B cell (primary cell): ENCODE data around the gene LYRM9. TPM values are rescaled to one million over a fixed set of nuclear protein-coding genes. Genes with fewer than 3 reads are reported as not detected.
"Not testable (repeated sequence)": the region's sequence is repeated elsewhere in the genome, so short reads cannot be mapped to it uniquely, and the experiment has no call there.

Experiments
- ATAC-seq: fragments of 200-7000 bp; cut with Tn5 transposase; one replicate; pipeline ENCODE4 v1.10.0; 2021; ENCODE audit warnings: low read depth, mild to moderate bottlenecking, moderate number of reproducible peaks, moderate library complexity
- CTCF ChIA-PET: fragments of 350-600 bp; sonication (Branson Sonifier 250); formaldehyde crosslinking; loops from one replicate; lab custom pipeline; 2021; ENCODE audit warnings: antibody characterized with exemption, inconsistent platforms; lab: Charles Lee
- POLR2A ChIA-PET: fragments of 350-600 bp; sonication (Branson Sonifier 250); formaldehyde crosslinking; loops from one replicate; lab custom pipeline; 2021; ENCODE audit warnings: antibody characterized with exemption; lab: Charles Lee
- DNase-seq: peaks from one replicate; pipeline ENCODE4 v3.0.0; 2013
- H2AFZ ChIP-seq: 2 replicates; pipeline ENCODE4 v1.6.1; 2012; ENCODE audit warnings: mild to moderate bottlenecking, low read depth, low read length; ENCODE audit not compliant: insufficient read depth, poor library complexity, severe bottlenecking
- H3K27ac ChIP-seq, 2 donors: 1 replicate in 1 of 2; 2 replicates in 1 of 2; pipeline ENCODE4 v1.5.1; 2012 to 2013; ENCODE audit warnings: low read length in 2 of 2, mild to moderate bottlenecking in 2 of 2, moderate library complexity in 1 of 2
- H3K27me3 ChIP-seq, 4 experiments: fragments of 200-600 bp in 1 of 4; sonication (generic) in 1 of 4; replicated peaks in 1 of 4; 1 replicate in 2 of 4; 2 replicates in 2 of 4; pipeline versions ENCODE4 v1.6.1 to v1.7.0; 2013 to 2016; ENCODE audit warnings: low read length in 3 of 4, mild to moderate bottlenecking in 2 of 4, mixed read lengths in 1 of 4, moderate library complexity in 1 of 4; ENCODE audit not compliant: insufficient read depth in 4 of 4, control insufficient read depth in 3 of 4; ENCODE audit errors: control extremely low read depth in 1 of 4
- H3K36me3 ChIP-seq, 2 experiments: replicated peaks in 1 of 2; 1 replicate in 1 of 2; 2 replicates in 1 of 2; pipeline versions ENCODE4 v1.6.1 to v1.7.1; 2013; ENCODE audit warnings: low read length in 1 of 2; ENCODE audit not compliant: insufficient read depth in 2 of 2, control insufficient read depth in 1 of 2; ENCODE audit errors: control extremely low read depth in 1 of 2, extremely low read depth in 1 of 2
- H3K4me1 ChIP-seq, 2 donors: fragments of 200-600 bp in 1 of 2; sonication (generic) in 1 of 2; 1 replicate in 1 of 2; 2 replicates in 1 of 2; pipeline versions ENCODE4 v1.5.1 to v1.6.1; 2013 to 2017; ENCODE audit warnings: low read length in 2 of 2; ENCODE audit not compliant: control insufficient read depth in 2 of 2, insufficient read depth in 2 of 2
- H3K4me2 ChIP-seq: replicated peaks from 2 replicates; pipeline ENCODE3; 2012; ENCODE audit warnings: mild to moderate bottlenecking, low read depth, low read length; ENCODE audit not compliant: poor library complexity, severe bottlenecking
- H3K4me3 ChIP-seq, 5 experiments: fragments of 200-600 bp in 1 of 5; sonication (generic) in 1 of 5; 1 replicate in 3 of 5; 2 replicates in 2 of 5; pipeline versions ENCODE4 v1.5.1 to v1.7.0; 2011 to 2016; ENCODE audit warnings: low read length in 4 of 5, mild to moderate bottlenecking in 4 of 5, low read depth in 2 of 5, control low read depth in 1 of 5, moderate library complexity in 1 of 5; ENCODE audit not compliant: insufficient read depth in 1 of 5; ENCODE audit errors: control extremely low read depth in 1 of 5, extremely low read depth in 1 of 5
- H3K79me2 ChIP-seq: fragments of 200-600 bp; sonication (generic); one replicate; pipeline ENCODE4 v1.6.0; 2016; ENCODE audit warnings: low read length; ENCODE audit not compliant: control insufficient read depth, insufficient read depth
- H3K9ac ChIP-seq: fragments of 200-600 bp; sonication (generic); 2 replicates; pipeline ENCODE4 v1.6.1; 2017; ENCODE audit warnings: mild to moderate bottlenecking, low read length, moderate library complexity
- H3K9me3 ChIP-seq, 3 donors: one replicate each; pipeline versions ENCODE4 v1.6.1 to v1.7.1; 2013; ENCODE audit warnings: low read length in 2 of 3; ENCODE audit not compliant: control insufficient read depth in 2 of 3, insufficient read depth in 1 of 3; ENCODE audit errors: control extremely low read depth in 1 of 3
- H4K20me1 ChIP-seq: 2 replicates; pipeline ENCODE4 v1.6.0; 2012; ENCODE audit warnings: mild to moderate bottlenecking, low read length; ENCODE audit not compliant: insufficient read depth, control insufficient read depth, poor library complexity, severe bottlenecking
- H3K27ac Mint-ChIP-seq: one replicate; pipeline ENCODE4 v1.8.0; 2021; ENCODE audit warnings: mixed read lengths
- H3K27me3 Mint-ChIP-seq: one replicate; pipeline ENCODE4 v1.8.0; 2021; ENCODE audit warnings: mixed read lengths
- H3K4me1 Mint-ChIP-seq: one replicate; pipeline ENCODE4 v1.8.0; 2021; ENCODE audit warnings: mixed read lengths
- H3K4me3 Mint-ChIP-seq: one replicate; pipeline ENCODE4 v1.8.0; 2021; ENCODE audit warnings: mixed read lengths
- H3K9me3 Mint-ChIP-seq: one replicate; pipeline ENCODE4 v1.8.0; 2022; ENCODE audit warnings: mixed read lengths; ENCODE audit not compliant: insufficient read depth
- WGBS: methylation state at CpG from one replicate; pipeline ENCODE4 v1.1.5; 2013; ENCODE audit warnings: missing lambda C conversion rate; ENCODE audit not compliant: insufficient coverage; 5-methylcytosine and 5-hydroxymethylcytosine counted together
- intact Hi-C: fragments of 100-400 bp; cut with micrococcal nuclease; formaldehyde crosslinking; loops from one replicate; pipeline ENCODE4 v1.10.0; 2022
- polyA plus RNA-seq: library from polyadenylated mRNA; depleted of rRNA; stranded (reverse); fragments of >200 nt; gene quantifications from 2 replicates; pipeline ENCODE4 v1.2.3, GENCODE V29; 2012
- total RNA-seq, 2 donors: library from RNA; stranded (reverse); fragments of 120-200 nt in 1 of 2; gene quantifications; 1 replicate in 1 of 2; 2 replicates in 1 of 2; pipeline versions ENCODE4 v1.2.3 to v1.2.4, GENCODE V29; 2013 to 2022

The LYRM9 gene
- total and polyA plus RNA-seq, 2 donors (not counting 1 experiment from before 2014, with no cell fraction given) = 12.1 to 14.2 TPM

- H3K27ac ChIP-seq, DNase-seq, H3K27me3 ChIP-seq, POLR2A ChIA-PET, H2AFZ ChIP-seq, H4K20me1 ChIP-seq, H3K4me1 ChIP-seq, H3K27me3 Mint-ChIP-seq, H3K36me3 ChIP-seq, H3K9me3 Mint-ChIP-seq, ATAC-seq, H3K9ac ChIP-seq, H3K4me3 Mint-ChIP-seq, intact Hi-C loops, H3K79me2 ChIP-seq, H3K9me3 ChIP-seq, H3K4me3 ChIP-seq, CTCF ChIA-PET, H3K4me2 ChIP-seq, H3K27ac Mint-ChIP-seq, H3K4me1 Mint-ChIP-seq: not testable (repeated sequence)
- WGBS = no CpG with 5 or more reads among the region's 4 CpGs
These were observed 53.4 kb downstream of the LYRM9 start for GRCh38 chr17:27839571-27840405.

DNA sequence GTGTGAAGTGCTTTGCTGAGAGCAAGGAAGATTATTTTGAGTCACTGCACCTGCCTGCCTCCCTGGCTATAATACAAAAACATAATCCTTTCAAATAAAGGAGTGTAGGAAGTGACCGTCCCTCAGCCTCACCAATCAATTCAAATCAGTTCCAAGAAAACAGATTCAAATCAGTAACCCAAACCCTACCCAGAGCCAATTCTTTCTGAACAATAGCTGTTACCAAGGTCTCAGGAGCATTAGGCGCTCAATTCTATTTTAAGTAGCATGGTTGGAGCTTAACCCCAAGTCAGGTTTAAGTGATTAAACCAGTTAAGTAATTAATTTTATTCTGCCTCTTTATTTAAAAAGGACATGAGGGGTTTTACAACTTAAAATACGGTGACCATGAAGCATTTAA, 54.6 kb downstream of the LYRM9 start:
- ATAC-seq, DNase-seq, H3K27ac ChIP-seq, H3K27me3 Mint-ChIP-seq, H3K27ac Mint-ChIP-seq, H3K4me1 Mint-ChIP-seq, H3K9me3 Mint-ChIP-seq, H3K4me3 Mint-ChIP-seq, POLR2A ChIA-PET, H3K36me3 ChIP-seq, CTCF ChIA-PET, H3K9me3 ChIP-seq, H3K27me3 ChIP-seq, H3K79me2 ChIP-seq, H3K4me3 ChIP-seq, H2AFZ ChIP-seq, H4K20me1 ChIP-seq, intact Hi-C loops, H3K4me2 ChIP-seq, H3K4me1 ChIP-seq, H3K9ac ChIP-seq: not testable (repeated sequence)
- WGBS = no CpG with 5 or more reads among the region's 3 CpGs

- CTCF ChIA-PET = not testable (repeated sequence)
These were observed 55.4 kb downstream of the LYRM9 start for GRCh38 chr17:27837769-27838168.

More at GRCh38 chr17:27837769-27838168, 55.4 kb downstream of the LYRM9 start:
- H3K36me3 ChIP-seq, H3K27me3 ChIP-seq, H3K4me2 ChIP-seq, intact Hi-C loops, H3K27me3 Mint-ChIP-seq, H4K20me1 ChIP-seq, H3K4me1 ChIP-seq, H3K4me3 ChIP-seq, H3K9ac ChIP-seq, H3K27ac Mint-ChIP-seq, H3K27ac ChIP-seq, POLR2A ChIA-PET, ATAC-seq, H3K4me3 Mint-ChIP-seq, H2AFZ ChIP-seq, H3K79me2 ChIP-seq, H3K4me1 Mint-ChIP-seq, H3K9me3 Mint-ChIP-seq, DNase-seq, H3K9me3 ChIP-seq: not testable (repeated sequence)
- WGBS = no CpG with 5 or more reads among the region's 1 CpG
